Stimulated activated CD8-positive, alpha-beta memory T cell treated with anti-CD3 and anti-CD28 coated beads, Interleukin-7, amount 100 ng/mL, for 48 hours (primary cell): ENCODE results near the gene ZNF100.
"Not testable (repeated sequence)": the region's sequence is repeated elsewhere in the genome, so short reads cannot be mapped to it uniquely, and the experiment has no call there.

Source experiments
- DNase-seq, 2 donors: peaks; one replicate each; pipeline ENCODE4 v3.0.0-alpha.2; 2020; ENCODE audit warnings: low read depth in 1 of 2; ENCODE audit errors: extremely low read depth in 1 of 2

Gene ZNF100

GRCh38 chr19:21767065-21767800, at the start of gene ZNF100:
TSS of gene ZNF100 (minus strand) at chr19:21767579. CDS start at chr19:21767429, 150 bp downstream.
- DNase-seq, result peak; percentile 69 to 89

GRCh38 chr19:21812448-21812847, 45.1 kb upstream of the ZNF100 start:
- no peak for DNase-seq

GRCh38 chr19:21808400-21809000, 41.1 kb upstream of the ZNF100 start:
- DNase-seq, result not testable (repeated sequence)

- DNase-seq, result no peak
Measured at GRCh38 chr19:21789466-21790085, 22.2 kb upstream of the ZNF100 start.

GRCh38 chr19:21786936-21787335, 19.6 kb upstream of the ZNF100 start:
- no peak for DNase-seq

GRCh38 chr19:21775792-21776191, 8.4 kb upstream of the ZNF100 start:
- not testable (repeated sequence) for DNase-seq

- not testable (repeated sequence) for DNase-seq
Measured at GRCh38 chr19:21766705-21767064, 694 bp downstream of the ZNF100 start.

GRCh38 chr19:21765151-21765550, 2.2 kb downstream of the ZNF100 start:
- peak in 1 of 2 donors; percentile 14 for DNase-seq

- DNase-seq, result not testable (repeated sequence)
Measured at GRCh38 chr19:21761547-21761946, 5.8 kb downstream of the ZNF100 start.

GRCh38 chr19:21758296-21758695, 9.1 kb downstream of the ZNF100 start:
- DNase-seq, result no peak

GRCh38 chr19:21755555-21755954, 11.8 kb downstream of the ZNF100 start:
- not testable (repeated sequence) for DNase-seq

- DNase-seq, result no peak
Measured at GRCh38 chr19:21751384-21751783, 16.0 kb downstream of the ZNF100 start.

GRCh38 chr19:21750586-21751128, 16.7 kb downstream of the ZNF100 start:
- DNase-seq, result no peak

GRCh38 chr19:21749090-21749489, 18.3 kb downstream of the ZNF100 start:
- DNase-seq, result no peak

- no peak for DNase-seq
Measured at GRCh38 chr19:21748088-21748487, 19.3 kb downstream of the ZNF100 start.

- no peak for DNase-seq
Measured at GRCh38 chr19:21740559-21740958, 26.8 kb downstream of the ZNF100 start.

GRCh38 chr19:21726942-21727747, 40.2 kb downstream of the ZNF100 start:
- DNase-seq, result not testable (repeated sequence)

- DNase-seq, result no peak
Measured at GRCh38 chr19:21713761-21714160, 53.6 kb downstream of the ZNF100 start.

GRCh38 chr19:21709464-21709863, 57.9 kb downstream of the ZNF100 start:
- DNase-seq, result no peak

- DNase-seq, result not testable (repeated sequence)
Measured at GRCh38 chr19:21707878-21708277, 59.5 kb downstream of the ZNF100 start.

GRCh38 chr19:21707065-21707464, 60.3 kb downstream of the ZNF100 start:
- DNase-seq, result no peak
